NK-92 (cell line): ENCODE measurements around the gene HLA-DPB1.
"Not testable (repeated sequence)": the region's sequence is repeated elsewhere in the genome, so short reads cannot be mapped to it uniquely, and the experiment has no call there.

Experiments
- DNase-seq: peaks from one replicate; lab custom pipeline; 2025; ENCODE audit not compliant: unreplicated experiment; lab: John Stamatoyannopoulos, UW

The HLA-DPB1 gene

DNA sequence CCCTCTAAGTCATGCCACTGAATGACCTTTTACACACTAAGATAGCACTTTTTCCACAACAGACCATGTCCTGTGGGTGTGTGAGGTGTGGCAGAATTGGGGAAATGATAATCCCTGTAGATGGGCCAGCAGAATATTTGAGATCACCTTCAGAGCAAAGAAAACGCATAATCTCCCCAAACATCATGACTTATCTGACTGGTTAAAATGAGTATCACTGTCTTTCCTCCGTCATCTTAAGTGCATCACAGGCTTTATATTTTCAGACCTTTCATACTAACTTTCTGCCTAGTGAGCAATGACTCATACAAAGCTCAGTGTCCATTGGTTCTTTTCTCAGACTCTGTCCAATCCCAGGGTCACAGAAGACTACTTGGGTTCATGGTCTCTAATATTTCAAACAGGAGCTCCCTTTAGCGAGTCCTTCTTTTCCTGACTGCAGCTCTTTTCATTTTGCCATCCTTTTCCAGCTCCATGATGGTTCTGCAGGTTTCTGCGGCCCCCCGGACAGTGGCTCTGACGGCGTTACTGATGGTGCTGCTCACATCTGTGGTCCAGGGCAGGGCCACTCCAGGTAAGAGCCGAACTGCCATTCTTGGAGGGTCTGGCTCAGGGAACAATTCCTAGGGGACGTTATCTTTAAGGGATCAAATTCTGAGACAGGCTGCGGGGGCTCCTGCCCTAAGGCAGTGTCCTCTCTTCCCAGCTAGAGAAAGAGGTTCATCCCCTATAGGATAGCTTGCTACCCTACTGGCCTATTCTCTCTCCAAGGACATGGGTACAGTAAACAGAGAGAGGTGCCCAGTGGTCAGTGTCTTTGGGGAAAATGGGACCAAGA is at the start of gene HLA-DPB1:
HLA-DPB1 (plus strand) TSS at position 423 of the 838 bp plus-strand sequence; CDS start at position 475, 52 bp downstream.
- no peak for DNase-seq

DNA sequence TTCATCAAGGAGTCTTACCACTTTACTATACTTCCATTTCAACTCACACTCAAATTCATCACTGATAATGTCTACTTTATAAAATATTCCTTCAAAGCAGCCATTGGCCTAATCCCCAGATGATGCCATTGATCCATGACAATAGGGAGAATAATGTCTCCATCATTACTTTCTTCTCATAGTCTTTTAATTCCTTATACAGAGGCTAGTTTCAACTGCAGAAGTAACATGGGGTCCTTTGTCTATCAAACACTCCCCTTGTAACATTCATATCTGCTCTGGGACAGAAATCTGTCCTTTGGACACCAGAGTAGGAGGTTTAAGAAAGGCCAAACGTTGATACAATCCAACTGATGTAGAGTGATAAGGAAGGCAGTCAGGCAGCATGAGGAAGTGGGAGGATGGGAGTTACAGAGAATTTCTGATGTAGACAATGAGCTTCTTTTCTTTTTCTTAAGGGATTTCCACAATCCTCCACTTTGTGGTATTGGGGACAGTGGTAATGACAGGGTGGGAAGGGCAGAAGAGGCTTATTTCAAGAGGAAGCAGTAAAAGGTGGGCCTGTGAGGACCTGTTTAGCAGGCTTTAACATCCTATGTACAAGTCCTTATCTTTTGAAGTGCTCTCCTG is 47.5 kb upstream of the HLA-DPB1 start:
- DNase-seq, result no peak

DNA sequence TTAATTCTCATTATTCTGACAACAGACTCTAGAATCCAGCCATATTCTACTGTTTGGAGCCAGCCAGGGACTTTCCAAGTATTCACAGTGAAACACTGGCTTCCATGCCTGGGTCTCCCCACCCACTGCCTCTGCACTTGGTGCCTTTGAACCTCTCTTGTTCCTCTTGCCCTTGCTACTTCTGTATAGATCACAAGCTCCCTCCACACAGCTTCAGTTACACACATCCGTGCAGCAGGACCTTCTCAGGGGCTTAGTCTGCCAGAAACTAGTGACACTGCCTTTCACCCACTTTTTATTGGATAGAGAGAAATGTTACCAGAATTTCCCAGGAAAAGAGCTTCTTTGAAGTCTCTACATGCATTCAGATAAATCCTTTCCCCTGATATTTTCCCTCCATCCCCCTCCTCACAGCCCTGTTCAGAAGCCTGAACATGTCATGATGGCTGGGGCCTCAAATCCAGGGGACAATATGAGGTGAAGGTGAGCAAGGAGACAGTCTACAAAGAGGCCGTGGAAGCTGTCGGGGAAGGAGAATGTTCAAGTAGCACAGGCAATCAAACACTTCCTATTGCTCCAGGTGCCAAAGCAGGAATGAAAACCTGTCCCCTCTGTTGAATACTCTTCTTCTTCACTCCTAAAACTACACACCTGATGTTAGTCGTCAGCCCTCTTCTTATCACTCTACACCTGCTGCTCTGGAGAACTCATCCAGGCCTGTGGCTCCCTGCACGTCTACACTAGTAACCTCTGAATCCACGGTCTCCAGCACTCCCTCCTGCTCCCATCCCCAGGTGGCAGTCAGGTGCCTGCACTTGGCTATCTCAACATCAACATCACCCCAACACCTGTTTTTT is 46.2 kb upstream of the HLA-DPB1 start:
- no peak for DNase-seq

DNA sequence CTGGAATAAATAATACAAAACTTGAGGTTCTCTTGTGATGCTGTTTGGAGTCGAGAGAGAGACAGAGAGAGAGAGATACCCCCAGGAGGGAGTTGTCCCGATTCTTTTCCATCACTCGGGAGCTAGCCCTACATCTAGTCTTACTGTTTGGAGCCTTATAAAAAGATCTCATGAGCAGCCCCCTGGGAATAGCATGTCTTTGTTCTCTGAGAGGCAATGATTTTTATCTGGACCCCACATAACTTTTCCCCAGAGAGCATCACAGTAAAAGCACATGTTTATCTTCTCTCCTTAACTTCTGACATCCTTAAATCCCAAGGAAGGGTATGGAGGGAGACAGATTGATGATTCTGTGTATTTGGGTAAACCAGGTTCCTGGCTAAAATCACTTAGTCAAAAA is 45.5 kb upstream of the HLA-DPB1 start:
- DNase-seq, result no peak

DNA sequence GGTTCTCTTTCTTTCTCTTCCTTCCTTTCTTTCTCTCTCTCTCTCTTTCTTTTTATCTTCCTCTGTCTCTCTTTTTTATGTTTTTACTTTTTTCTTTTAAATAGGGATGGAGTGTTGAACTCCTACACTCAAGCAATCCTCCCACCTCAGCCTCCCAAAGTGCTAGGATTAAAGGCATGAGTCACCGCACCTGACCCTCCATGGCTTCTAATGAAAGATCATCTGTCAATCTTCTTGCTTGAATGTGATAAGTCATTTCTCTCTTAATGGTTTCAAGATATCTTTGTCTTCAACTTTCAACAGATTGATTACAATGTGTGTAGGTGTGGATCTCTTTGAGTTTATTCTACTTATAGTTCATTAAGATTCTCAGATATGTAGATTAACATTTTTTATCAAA is 41.2 kb upstream of the HLA-DPB1 start:
- no peak for DNase-seq

DNA sequence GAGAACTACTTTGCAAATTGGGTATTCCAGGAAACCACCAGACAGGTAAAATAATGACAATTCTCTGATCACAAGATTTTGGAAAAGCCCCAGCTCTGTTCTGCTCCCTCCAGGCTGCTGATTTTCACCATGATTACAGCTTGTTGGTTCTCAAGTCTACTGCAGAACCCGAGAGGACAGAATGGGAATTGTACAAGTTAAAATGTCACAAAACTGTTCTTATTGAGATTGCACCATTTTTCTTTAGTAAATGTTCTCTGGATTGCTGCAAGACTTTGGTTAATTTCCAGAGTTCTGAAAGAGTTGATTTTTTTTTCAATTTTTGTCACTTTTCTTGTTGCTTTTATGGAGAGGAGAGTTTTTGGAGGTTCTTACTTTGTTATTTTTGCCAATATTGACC is 39.3 kb upstream of the HLA-DPB1 start:
- no peak for DNase-seq

DNA sequence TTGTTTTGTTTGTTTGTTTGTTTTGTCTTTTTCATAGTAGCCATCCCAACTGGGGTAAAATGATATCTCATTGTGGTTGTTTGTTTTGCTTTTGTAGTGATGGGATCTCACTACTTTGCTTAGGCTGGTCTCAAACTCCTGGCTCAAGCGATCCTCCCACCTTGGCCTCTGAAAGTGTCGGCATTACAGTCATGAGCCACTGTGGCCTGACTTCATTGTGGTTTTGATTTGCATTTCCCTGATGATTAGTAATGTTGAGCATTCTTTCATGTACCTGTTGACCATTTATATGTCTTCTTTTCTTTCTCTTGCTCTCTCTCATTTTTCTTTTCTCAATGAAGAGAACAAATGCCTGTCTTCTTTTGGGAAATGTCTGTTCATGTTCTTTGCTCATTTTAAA is 35.6 kb upstream of the HLA-DPB1 start:
- no peak for DNase-seq

DNA sequence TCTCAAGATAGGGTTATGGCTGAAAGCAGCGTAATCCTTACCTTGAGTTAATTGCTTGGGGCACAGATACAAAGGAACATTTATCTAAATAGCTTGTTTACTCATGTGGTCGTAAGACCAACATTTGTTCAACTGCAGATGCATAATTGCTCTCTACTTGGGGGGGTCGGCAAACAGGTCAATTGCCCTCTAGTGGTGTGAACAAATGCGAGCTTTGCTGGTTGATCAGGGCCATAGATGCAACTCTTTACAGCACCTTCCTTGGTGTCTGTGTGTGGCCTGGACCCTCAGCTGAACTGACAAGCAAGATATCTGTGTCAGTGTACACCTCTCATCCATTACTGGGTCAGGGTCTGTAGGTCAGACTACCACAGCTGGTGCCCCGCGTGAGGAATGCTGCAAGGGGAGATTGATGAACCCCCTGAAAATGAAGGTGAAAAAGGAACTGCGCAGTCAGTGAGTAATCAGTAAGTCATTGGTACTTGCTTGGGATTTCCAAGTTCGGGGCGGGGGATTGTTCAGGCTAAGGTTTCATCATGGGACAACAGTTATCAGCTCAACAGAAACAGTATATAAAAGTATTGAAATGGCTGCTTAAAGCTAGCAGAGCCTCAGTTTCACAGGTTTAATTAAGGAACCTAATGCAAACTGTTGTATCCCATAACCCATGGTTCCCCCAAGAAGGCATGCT is 26.3 kb upstream of the HLA-DPB1 start:
- no peak for DNase-seq

DNA sequence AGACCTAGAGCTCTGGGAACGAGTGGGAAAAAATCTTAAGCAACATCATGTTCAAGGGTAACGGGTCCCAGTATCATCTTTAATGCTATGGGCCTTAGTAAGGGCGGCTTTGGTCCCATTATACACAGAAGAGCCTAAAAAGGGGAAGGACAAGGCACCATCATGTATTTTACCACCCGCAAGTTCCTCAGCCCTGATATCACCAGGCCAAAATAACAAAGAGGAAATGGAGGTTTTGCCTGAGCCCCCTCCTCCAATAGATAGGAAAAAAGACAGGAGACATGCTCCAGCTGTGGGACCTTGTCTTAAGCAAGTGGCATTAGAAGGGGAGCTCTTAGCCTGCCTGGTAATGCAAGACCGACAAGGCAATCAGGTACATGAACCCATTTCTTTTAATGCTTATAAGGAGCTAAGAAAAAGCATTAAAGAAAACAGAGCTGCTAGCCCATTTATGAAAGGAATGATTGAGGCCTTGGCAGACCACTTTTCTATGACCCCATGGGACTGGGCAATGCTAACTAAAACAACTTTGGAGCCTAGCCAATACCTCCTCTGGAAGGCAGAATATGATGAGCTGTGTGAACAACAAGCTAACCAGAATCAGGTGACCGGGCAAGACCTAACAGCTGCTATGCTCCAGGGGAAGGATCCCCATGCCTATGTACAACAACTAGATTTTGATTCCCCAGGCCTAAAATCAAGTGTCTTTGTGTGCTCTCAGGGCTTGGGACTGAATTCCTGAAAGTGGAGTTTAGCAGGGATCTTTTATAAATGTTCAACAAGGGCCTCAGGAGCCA is 25.6 kb upstream of the HLA-DPB1 start:
- DNase-seq, result no peak

DNA sequence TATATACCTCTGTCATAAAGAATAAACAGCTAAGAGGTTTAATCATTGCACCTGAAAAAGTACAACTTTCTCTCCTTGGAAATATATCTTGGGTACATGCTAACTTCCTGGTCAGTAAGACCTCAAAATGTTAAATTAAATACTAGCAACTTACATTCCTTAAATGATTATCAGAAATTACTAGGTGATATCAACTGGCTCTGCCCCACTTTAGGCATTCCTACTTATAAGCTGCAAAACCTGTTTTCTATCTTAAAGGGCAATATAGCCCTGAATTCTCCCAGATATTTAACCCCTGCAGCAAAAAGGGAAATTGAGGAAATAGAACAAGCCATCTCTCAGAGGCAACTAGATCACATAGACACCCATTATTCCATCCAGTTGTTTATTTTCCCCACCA is 23.2 kb upstream of the HLA-DPB1 start:
- DNase-seq, result no peak

DNA sequence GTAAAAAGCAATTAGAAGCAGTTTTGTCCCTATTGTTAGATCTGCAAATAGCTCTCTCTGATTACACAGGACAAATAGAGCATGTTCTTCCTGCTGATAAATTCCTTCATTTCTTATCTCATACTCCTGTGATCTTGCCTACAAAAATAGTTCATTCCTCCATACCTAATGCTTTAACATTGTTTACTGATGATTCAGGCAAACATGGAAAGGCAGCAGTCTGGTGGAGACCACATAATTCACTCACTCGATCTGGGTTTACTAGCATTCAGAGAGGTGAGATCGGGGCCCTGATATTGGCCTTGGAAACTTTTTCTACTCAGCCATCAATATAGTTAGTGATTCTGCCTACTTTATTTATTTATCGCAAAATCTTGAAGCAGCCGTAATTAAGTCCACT is 22.6 kb upstream of the HLA-DPB1 start:
- DNase-seq, result no peak

DNA sequence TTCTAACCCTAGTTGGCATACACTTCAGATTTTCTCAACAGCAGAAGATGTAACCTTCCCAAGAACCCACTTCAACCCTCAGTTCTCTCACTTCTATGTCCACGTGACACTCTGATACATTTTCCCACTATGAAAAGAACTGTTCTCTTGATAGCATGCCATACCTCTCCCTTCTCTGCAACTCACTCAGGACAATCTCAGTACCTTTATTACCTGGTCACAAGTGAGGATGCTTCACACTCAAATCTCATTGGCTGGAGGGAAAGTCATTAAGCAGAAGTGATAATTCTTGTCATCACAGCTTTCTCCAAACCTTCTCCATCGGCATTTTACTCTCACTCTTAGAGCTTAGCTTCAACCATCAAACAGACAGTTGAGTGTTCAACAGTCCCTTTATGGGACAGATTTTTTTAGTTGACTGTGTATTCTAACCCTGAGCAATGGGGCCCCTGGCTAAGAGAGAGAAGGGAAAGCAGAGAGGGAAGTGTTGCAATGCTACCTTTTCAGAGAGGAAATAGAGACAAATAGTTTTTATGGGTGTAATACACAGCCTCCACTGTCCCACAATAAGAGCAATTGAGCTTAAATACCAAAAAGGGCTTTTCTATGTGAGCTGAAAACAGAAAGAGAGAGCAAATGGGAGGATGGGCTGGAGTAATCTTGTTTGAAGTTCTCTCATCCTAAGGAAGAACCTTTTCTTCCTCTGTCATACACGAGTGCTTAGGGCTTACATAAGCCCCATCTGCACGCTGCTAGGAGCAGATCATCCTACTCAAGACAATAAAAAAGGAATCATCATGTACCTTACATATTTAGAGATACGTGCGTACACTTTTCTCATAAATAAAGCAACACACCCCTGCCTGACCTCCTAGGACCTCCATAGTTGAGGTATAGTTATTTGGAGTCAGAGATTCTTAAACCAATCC is 18.3 kb upstream of the HLA-DPB1 start:
- no peak for DNase-seq

DNA sequence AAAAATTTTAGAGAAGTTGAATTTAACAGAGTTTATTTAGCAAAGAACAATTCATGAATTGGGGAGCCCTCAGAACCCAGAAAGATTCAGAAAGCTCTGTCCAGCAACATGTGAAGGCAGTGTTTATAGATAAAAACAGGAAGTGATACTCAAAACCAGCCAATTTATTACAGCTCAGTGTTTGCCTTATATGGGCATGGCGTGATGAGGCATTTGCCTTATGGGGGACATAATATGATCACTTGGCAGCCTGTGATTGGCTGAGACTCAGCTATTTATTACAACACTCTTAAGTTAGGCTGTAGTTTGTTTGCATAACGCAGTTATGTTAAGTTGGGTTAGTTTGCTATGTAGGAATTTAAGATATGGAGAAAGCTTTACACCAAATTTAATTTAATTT is 13.8 kb upstream of the HLA-DPB1 start:
- no peak for DNase-seq

DNA sequence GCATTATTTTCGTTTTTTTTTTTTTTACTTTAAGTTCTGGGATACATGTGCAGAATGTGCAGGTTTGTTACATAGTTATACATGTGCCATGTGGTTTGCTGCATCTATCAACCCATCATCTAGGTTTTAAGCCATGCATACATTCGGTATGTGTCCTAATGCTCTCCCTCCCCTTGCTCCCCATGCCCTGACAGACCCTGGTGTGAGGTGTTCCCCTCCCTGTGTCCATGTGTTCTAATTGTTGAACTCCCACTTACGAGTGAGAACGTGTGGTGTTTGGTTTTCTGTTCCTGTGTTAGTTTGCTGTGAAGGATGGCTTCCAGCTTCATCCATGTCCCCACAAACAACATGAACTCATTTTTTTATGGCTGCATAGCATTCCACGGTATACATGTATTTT is 12.4 kb upstream of the HLA-DPB1 start:
- not testable (repeated sequence) for DNase-seq

DNA sequence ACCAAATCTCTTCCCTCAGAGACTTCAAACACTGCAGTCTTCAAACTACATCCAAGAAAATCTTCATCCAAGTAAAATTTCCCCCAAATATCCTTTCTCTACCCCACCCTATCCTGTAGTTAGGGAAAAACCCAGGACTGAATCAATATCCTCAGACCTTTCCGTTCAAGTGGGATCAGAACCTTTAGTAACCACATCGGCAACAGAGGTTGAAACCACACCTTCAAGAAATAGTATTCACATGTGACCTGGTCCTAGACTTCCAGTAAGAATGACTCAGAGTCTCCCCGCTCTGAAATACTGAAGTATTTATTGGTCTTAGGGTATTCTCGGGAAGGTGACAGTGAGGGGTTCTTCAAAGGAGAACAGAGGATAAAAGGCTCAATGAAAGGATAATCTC is 11.1 kb upstream of the HLA-DPB1 start:
- DNase-seq, result no peak

DNA sequence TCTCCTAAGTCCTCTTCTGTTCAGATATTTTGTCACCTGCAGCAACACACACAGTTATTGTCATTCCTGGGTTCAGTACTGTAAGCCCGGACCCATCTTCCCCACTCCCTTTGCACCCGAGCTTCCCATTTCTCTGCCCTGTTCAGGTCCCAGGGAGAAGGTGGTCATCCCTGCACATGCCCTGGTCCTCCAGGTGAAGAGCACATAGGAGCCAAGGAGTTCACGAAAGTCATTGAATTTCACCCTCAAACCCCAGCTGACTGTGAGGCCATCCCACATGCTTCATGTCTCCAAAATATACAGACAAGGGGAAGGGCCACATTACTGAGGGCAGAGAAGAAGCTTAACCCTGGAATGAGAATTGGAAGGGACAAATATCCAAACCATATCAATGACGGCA is 10.5 kb upstream of the HLA-DPB1 start:
- DNase-seq, result no peak

DNA sequence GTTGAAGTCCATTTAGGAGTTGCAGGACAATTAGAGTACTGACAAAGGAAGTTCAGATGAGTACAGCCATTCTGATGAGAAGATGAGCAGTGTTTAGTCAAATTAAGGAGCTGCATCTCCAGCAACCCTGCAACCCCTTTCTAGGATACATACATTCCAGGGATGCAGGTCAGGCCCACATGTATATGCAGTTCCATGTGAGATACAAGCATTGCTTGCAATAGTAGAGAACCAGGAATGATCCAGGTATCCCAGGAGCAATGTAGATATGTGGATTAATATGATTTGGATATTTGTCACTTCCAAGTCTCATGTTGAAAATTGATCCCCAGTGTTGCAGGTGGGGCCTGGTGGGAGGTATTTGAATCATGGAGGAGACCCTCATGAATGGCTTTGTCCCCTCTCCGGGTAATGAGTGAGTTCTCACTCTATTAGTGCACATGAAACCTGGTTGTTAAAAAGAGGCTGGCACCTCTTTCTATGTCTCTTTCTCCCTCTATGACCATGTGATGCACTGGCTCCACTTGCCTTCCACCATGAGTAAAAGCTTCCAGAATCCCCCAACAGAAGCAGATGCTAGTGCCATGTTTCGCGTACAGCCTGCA is 8.8 kb upstream of the HLA-DPB1 start:
- no peak for DNase-seq

DNA sequence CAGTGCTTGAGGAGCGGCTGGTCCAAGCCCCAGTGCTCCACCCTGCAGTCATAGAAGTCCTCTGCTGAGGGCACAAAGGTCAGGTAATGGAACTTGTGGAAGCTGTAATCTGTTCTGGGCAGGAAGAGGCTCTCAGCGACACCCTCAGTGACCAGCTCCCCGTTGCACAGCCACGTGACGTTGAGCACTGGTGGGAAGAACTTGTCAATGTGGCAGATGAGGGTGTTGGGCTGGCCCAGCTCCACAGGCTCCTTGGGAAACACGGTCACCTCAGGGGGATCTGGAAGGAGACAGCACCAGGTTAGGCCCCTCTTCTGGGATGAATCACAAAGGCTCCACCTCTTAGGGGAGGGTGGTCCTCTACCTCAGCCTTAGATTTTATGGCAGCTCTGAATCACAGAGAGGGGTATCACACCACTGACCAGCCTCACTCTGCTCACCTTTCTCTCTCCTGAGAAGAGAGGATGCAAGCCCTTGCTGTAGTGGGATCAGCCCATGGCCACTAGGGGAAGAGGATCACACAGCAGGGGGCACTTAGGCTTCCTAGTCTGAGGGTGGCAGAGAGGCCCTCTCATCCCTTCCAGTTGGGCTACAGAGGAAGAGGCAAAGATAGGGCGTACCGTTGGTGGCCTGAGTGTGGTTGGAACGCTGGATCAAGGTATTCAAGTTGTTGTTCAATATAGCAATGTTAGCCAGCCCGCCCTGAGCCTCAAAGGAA is 6.6 kb upstream of the HLA-DPB1 start:
- no peak for DNase-seq
